ENCODE results near the gene FNIP2.
A peak's percentile ranks its signal among the peaks of the same experiment; 100 is the strongest.
"Not testable (repeated sequence)": the region's sequence is repeated elsewhere in the genome, so short reads cannot be mapped to it uniquely, and the experiment has no call there.

FNIP2 gene

DNA sequence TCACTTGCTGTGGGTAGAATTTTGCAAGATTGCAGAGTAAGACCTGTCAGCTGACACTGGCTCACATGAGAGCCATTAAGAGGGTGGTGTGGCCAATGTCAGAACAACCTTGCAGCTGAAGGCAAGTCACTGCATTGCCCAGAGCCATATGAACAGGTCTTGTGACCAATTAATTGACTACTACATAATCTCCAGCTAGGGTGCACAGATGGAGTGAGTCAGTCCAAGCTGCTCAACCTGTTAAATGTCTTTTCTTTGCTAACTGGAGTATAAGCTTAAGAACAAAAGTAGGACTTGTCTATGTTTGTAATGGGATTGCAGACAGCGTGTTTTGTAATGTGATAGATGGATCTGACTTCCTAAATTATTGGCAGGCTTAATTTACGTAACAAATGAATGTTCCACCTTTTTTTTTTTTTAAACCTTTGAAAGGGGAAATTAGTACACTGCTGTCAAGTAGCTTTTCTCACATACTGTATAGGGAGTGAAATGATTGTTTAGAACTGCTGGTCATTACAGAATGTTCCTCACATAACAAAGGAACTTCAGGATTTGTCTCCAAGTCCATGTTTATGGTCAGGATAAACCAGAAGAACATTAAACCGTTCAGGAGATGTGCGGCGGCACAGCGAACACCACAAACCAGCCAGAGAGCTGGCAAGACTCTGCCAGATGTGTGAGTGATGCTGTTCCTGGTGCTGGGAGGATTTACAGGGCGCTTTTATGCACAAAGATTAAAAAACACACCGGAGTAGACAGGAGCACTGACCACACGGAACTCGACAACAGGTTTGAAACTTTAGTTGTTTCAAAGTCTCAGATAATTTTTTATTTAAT is 37.0 kb downstream of the FNIP2 start:
- H2AFZ ChIP-seq (ENCODE audit: low read length): no peak overlapping the region
- no peaks in the 10 kb centered on the region for H3K36me3 ChIP-seq (ENCODE audit: insufficient read depth, low read length)
- H3K79me2 ChIP-seq (ENCODE audit: insufficient read depth, low read length): peaks cover 73% of the 10 kb centered on the region
- peaks cover 77% of the 10 kb centered on the region for H3K4me1 ChIP-seq (ENCODE audit: insufficient read depth, low read length, poor library complexity, severe bottlenecking)
- TF ChIP-seq EZH2phosphoT487 (IDR thresholded peaks at IDR 0.05; ENCODE audit: borderline replicate concordance): no peak
- TF ChIP-seq, protein P1, sequence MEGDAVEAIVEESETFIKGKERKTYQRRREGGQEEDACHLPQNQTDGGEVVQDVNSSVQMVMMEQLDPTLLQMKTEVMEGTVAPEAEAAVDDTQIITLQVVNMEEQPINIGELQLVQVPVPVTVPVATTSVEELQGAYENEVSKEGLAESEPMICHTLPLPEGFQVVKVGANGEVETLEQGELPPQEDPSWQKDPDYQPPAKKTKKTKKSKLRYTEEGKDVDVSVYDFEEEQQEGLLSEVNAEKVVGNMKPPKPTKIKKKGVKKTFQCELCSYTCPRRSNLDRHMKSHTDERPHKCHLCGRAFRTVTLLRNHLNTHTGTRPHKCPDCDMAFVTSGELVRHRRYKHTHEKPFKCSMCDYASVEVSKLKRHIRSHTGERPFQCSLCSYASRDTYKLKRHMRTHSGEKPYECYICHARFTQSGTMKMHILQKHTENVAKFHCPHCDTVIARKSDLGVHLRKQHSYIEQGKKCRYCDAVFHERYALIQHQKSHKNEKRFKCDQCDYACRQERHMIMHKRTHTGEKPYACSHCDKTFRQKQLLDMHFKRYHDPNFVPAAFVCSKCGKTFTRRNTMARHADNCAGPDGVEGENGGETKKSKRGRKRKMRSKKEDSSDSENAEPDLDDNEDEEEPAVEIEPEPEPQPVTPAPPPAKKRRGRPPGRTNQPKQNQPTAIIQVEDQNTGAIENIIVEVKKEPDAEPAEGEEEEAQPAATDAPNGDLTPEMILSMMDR (conservative IDR thresholded peaks at IDR 0.05; ENCODE audit: low read length): no peak
- peak overlapping the region; percentile 38 for H3K4me2 ChIP-seq (ENCODE audit: low read depth, low read length, poor library complexity, severe bottlenecking)
- H4K20me1 ChIP-seq (ENCODE audit: insufficient read depth, low read length, poor library complexity, severe bottlenecking): peaks cover 4% of the 10 kb centered on the region
- no peaks in the 10 kb centered on the region for H3K27me3 ChIP-seq (ENCODE audit: insufficient read depth, low read length, poor library complexity, severe bottlenecking)
- peaks cover 15% of the 10 kb centered on the region for H3F3A ChIP-seq (ENCODE audit: low read depth)
- H3K9me3 ChIP-seq (ENCODE audit: insufficient read depth, low read depth, low read length): no peaks in the 10 kb centered on the region
- H3K9me2 ChIP-seq (replicated peaks; ENCODE audit: low read depth, low read length): no peaks in the 10 kb centered on the region
- H3K4me3 ChIP-seq (ENCODE audit: low read length, poor library complexity, severe bottlenecking): no peak overlapping the region
- H3K9ac ChIP-seq (ENCODE audit: low read depth, low read length, poor library complexity, severe bottlenecking): no peak overlapping the region

DNA sequence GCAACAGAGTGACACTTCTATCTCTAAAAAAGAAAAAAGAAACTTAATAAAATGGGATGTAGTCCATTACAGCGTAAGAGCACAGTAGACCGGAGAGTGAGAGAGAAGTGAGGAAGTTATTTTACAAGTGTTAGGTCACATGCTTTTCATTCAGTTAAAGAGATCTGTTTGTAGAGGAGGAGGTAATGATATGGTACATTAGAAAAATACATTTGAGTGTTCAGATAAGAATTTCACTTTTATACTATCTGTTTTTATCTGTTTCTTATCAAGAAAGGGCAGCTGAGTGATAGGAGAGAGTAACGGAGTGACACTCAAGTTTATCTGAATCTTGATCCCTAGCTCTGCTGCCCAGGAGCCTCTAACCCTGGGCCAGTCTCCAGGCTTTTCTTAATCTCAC is 38.9 kb downstream of the FNIP2 start:
- no peak for TF ChIP-seq EZH2phosphoT487 (IDR thresholded peaks at IDR 0.05; ENCODE audit: borderline replicate concordance)
- TF ChIP-seq, protein P1 (conservative IDR thresholded peaks at IDR 0.05; ENCODE audit: low read length): no peak
- H3K79me2 ChIP-seq (ENCODE audit: insufficient read depth, low read length): peaks cover 72% of the 10 kb centered on the region
- no peaks in the 10 kb centered on the region for H3K27me3 ChIP-seq (ENCODE audit: insufficient read depth, low read length, poor library complexity, severe bottlenecking)
- H3K36me3 ChIP-seq (ENCODE audit: insufficient read depth, low read length): no peaks in the 10 kb centered on the region
- peak overlapping the region; percentile 11 for H3K4me3 ChIP-seq (ENCODE audit: low read length, poor library complexity, severe bottlenecking)
- H4K20me1 ChIP-seq (ENCODE audit: insufficient read depth, low read length, poor library complexity, severe bottlenecking): peaks cover 4% of the 10 kb centered on the region
- peaks cover 15% of the 10 kb centered on the region for H3F3A ChIP-seq (ENCODE audit: low read depth)
- no peaks in the 10 kb centered on the region for H3K9me2 ChIP-seq (replicated peaks; ENCODE audit: low read depth, low read length)
- no peaks in the 10 kb centered on the region for H3K9me3 ChIP-seq (ENCODE audit: insufficient read depth, low read depth, low read length)
- H3K4me1 ChIP-seq (ENCODE audit: insufficient read depth, low read length, poor library complexity, severe bottlenecking): peaks cover 88% of the 10 kb centered on the region
- no peak overlapping the region for H2AFZ ChIP-seq (ENCODE audit: low read length)
- peak overlapping the region; percentile 33 for H3K9ac ChIP-seq (ENCODE audit: low read depth, low read length, poor library complexity, severe bottlenecking)
- H3K4me2 ChIP-seq (ENCODE audit: low read depth, low read length, poor library complexity, severe bottlenecking): peak overlapping the region; percentile 57

DNA sequence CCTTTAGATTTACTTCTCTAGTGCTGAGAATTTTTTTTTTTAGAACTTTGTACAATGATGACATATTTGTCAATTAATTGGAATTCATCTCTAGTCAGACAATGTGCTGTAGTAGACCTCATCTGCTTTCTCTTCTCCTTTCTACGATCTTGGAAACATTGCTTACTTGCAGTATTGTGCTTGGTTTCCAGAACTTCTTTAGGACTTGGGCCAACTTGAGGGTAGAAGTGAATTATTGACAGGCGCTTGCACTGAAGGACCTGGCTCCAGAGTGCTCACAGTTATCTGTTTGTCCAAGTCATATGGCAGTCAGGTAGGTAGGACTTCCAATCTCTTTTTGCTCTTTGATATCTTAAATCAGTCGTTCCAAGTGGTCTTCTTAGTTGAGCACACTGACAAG is 39.6 kb downstream of the FNIP2 start:
- no peaks in the 10 kb centered on the region for H3K9me2 ChIP-seq (replicated peaks; ENCODE audit: low read depth, low read length)
- H3K27me3 ChIP-seq (ENCODE audit: insufficient read depth, low read length, poor library complexity, severe bottlenecking): no peaks in the 10 kb centered on the region
- H4K20me1 ChIP-seq (ENCODE audit: insufficient read depth, low read length, poor library complexity, severe bottlenecking): peaks cover 4% of the 10 kb centered on the region
- TF ChIP-seq EZH2phosphoT487 (IDR thresholded peaks at IDR 0.05; ENCODE audit: borderline replicate concordance): no peak
- TF ChIP-seq, protein P1 (conservative IDR thresholded peaks at IDR 0.05; ENCODE audit: low read length): no peak
- H3F3A ChIP-seq (ENCODE audit: low read depth): peaks cover 15% of the 10 kb centered on the region
- no peaks in the 10 kb centered on the region for H3K36me3 ChIP-seq (ENCODE audit: insufficient read depth, low read length)
- H3K4me1 ChIP-seq (ENCODE audit: insufficient read depth, low read length, poor library complexity, severe bottlenecking): peaks cover 86% of the 10 kb centered on the region
- H3K79me2 ChIP-seq (ENCODE audit: insufficient read depth, low read length): peaks cover 74% of the 10 kb centered on the region
- H2AFZ ChIP-seq (ENCODE audit: low read length): no peak overlapping the region
- peak overlapping the region; percentile 33 for H3K9ac ChIP-seq (ENCODE audit: low read depth, low read length, poor library complexity, severe bottlenecking)
- peak overlapping the region; percentile 57 for H3K4me2 ChIP-seq (ENCODE audit: low read depth, low read length, poor library complexity, severe bottlenecking)
- no peaks in the 10 kb centered on the region for H3K9me3 ChIP-seq (ENCODE audit: insufficient read depth, low read depth, low read length)
- no peak overlapping the region for H3K4me3 ChIP-seq (ENCODE audit: low read length, poor library complexity, severe bottlenecking)

DNA sequence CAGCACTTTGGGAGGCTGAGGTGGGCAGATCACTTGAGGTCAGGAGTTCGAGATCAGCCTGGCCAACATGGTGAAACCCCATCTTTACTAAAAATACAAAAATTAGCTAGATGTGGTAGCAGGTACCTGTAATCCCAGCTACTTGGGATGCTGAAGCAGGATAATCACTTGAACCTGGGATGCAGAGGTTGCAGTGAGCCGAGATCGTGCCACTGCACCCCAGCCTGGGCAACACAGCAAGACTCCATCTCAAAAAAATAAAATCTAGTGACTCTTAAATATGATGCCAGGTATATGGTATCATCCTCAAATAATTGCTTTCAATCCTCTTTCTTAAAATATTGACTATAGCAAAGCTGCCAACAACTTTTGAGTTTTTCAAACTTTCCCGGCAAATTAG is 40.4 kb downstream of the FNIP2 start:
- peaks cover 84% of the 10 kb centered on the region for H3K4me1 ChIP-seq (ENCODE audit: insufficient read depth, low read length, poor library complexity, severe bottlenecking)
- H3K4me2 ChIP-seq (ENCODE audit: low read depth, low read length, poor library complexity, severe bottlenecking): peak overlapping the region; percentile 75
- H3K9ac ChIP-seq (ENCODE audit: low read depth, low read length, poor library complexity, severe bottlenecking): peak overlapping the region; percentile 8
- not testable (repeated sequence) for H4K20me1 ChIP-seq (ENCODE audit: insufficient read depth, low read length, poor library complexity, severe bottlenecking); H3K9me2 ChIP-seq (replicated peaks; ENCODE audit: low read depth, low read length); H3K36me3 ChIP-seq (ENCODE audit: insufficient read depth, low read length); H2AFZ ChIP-seq (ENCODE audit: low read length); H3K9me3 ChIP-seq (ENCODE audit: insufficient read depth, low read depth, low read length); H3K27me3 ChIP-seq (ENCODE audit: insufficient read depth, low read length, poor library complexity, severe bottlenecking)
- H3F3A ChIP-seq (ENCODE audit: low read depth): peaks cover 15% of the 10 kb centered on the region
- H3K79me2 ChIP-seq (ENCODE audit: insufficient read depth, low read length): peaks cover 79% of the 10 kb centered on the region
- peak overlapping the region; percentile 25 for H3K4me3 ChIP-seq (ENCODE audit: low read length, poor library complexity, severe bottlenecking)
